Measurements from ENCODE around the gene KRTAP12-2.

- TF ChIP-seq ETV6 (conservative IDR thresholded peaks at IDR 0.05 in 1 of 2, IDR thresholded peaks at IDR 0.05 in 1 of 2; ENCODE audit: borderline replicate concordance in 1 of 2, low read depth in 1 of 2) (no peak), NRF1 (conservative IDR thresholded peaks at IDR 0.05; ENCODE audit: low read depth, low read length) (no peak), YY1 (IDR thresholded peaks at IDR 0.05; ENCODE audit: low read depth, low read length) (no peak), BCLAF1 (IDR thresholded peaks at IDR 0.05) (no peak), JUND (IDR thresholded peaks at IDR 0.05; ENCODE audit: low read depth, low read length) (no peak), SP1 (IDR thresholded peaks at IDR 0.05; ENCODE audit: low read depth, low read length) (no peak), SMC3 (IDR thresholded peaks at IDR 0.05; ENCODE audit: borderline replicate concordance, low read length) (no peak), CREB1 (IDR thresholded peaks at IDR 0.05; ENCODE audit: low read depth) (no peak), BACH1 (IDR thresholded peaks at IDR 0.05; ENCODE audit: borderline replicate concordance) (no peak), CTCF (IDR thresholded peaks at IDR 0.05 in 2 of 3, conservative IDR thresholded peaks at IDR 0.05 in 1 of 3; ENCODE audit: control insufficient read depth in 2 of 3, extremely low read depth in 1 of 3, insufficient read depth in 1 of 3, low read depth in 3 of 3, low read length in 3 of 3) (no peak), ZBED1 (IDR thresholded peaks at IDR 0.05; ENCODE audit: borderline replicate concordance) (no peak)
Measured at GRCh38 chr21:44714905-44715304, 48.2 kb upstream of the KRTAP12-2 start.
